ENCODE results near the gene TAAR2. TPM values are rescaled to one million over a fixed set of nuclear protein-coding genes. Genes with fewer than 3 reads are reported as not detected.

TAAR2 gene
- total and polyA plus RNA-seq, 12 donors: not detected

DNA sequence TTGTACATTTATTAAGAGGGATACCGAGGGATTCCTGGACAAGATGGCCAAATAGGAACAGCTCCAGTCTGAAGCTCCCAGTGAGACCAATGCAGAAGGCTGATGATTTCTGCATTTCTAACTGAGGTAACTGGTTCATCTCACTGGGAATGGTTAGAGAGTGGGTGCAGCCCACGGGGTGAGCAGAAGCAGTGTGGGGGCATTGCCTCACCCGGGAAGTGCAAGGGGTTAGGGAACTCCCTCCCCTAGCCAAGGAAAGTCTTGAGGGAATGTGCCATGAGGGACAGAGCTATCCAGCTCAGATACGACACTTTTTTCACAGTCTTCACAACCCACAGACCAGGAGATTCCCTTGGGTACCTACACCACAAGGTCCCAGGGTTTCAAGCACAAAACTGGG lies 10.7 kb upstream of the TAAR2 start:
- no peak for TF ChIP-seq POLR2A (IDR thresholded peaks at IDR 0.05)
- TF ChIP-seq, protein P1, sequence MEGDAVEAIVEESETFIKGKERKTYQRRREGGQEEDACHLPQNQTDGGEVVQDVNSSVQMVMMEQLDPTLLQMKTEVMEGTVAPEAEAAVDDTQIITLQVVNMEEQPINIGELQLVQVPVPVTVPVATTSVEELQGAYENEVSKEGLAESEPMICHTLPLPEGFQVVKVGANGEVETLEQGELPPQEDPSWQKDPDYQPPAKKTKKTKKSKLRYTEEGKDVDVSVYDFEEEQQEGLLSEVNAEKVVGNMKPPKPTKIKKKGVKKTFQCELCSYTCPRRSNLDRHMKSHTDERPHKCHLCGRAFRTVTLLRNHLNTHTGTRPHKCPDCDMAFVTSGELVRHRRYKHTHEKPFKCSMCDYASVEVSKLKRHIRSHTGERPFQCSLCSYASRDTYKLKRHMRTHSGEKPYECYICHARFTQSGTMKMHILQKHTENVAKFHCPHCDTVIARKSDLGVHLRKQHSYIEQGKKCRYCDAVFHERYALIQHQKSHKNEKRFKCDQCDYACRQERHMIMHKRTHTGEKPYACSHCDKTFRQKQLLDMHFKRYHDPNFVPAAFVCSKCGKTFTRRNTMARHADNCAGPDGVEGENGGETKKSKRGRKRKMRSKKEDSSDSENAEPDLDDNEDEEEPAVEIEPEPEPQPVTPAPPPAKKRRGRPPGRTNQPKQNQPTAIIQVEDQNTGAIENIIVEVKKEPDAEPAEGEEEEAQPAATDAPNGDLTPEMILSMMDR (IDR thresholded peaks at IDR 0.05): no peak
- DNase-seq: no peak
- no peaks in the 10 kb centered on the region for H3K4me1 ChIP-seq (replicated peaks in 1 of 2)
- H3K4me3 ChIP-seq: no peak overlapping the region
- H3K9me3 ChIP-seq (replicated peaks in 1 of 3): no peaks in the 10 kb centered on the region
- no peaks in the 10 kb centered on the region for H3K36me3 ChIP-seq (replicated peaks in 1 of 2)
- 69 to 82% (median 74%) methylated on average over 3 to 4 of the region's 4 CpGs for WGBS, 4 donors
- H3K27ac ChIP-seq: no peak overlapping the region
- intact Hi-C loops (cut with DNase I): no loop called here
- H3K27me3 ChIP-seq: peaks cover 7% of the 10 kb centered on the region

DNA sequence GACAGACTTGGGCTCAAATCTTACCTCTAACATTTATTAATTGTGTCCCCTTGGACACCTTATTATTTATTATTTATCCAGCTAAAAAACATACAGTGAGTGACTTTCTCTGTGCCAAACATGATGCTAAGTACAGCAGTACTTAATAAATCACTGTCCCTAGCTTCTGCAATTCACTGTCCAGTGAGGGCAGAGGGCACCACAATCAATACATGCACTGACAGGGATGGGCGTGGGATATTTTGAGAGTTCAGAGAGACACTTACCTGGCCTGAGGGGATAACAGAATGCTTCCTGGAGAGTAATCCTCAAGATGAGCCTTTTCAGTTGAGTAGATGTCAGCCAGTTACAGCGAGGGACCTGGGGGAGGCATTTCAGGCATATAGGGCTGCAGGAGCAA lies 9.3 kb upstream of the TAAR2 start:
- Histone ChIP-seq H3K27ac (no peak overlapping the region), H3K36me3 (replicated peaks in 1 of 2) (no peaks in the 10 kb centered on the region), H3K9me3 (replicated peaks in 1 of 3) (no peaks in the 10 kb centered on the region), H3K27me3 (peaks cover 7% of the 10 kb centered on the region), H3K4me3 (no peak overlapping the region), H3K4me1 (replicated peaks in 1 of 2) (no peaks in the 10 kb centered on the region)
- DNase-seq: no peak
- TF ChIP-seq, protein P1 (IDR thresholded peaks at IDR 0.05): no peak
- TF ChIP-seq POLR2A (IDR thresholded peaks at IDR 0.05): no peak
- intact Hi-C loops (cut with DNase I): no loop called here
- WGBS, 4 donors: 69 to 73% (median 71%) methylated on average over 2 of the region's 2 CpGs

DNA sequence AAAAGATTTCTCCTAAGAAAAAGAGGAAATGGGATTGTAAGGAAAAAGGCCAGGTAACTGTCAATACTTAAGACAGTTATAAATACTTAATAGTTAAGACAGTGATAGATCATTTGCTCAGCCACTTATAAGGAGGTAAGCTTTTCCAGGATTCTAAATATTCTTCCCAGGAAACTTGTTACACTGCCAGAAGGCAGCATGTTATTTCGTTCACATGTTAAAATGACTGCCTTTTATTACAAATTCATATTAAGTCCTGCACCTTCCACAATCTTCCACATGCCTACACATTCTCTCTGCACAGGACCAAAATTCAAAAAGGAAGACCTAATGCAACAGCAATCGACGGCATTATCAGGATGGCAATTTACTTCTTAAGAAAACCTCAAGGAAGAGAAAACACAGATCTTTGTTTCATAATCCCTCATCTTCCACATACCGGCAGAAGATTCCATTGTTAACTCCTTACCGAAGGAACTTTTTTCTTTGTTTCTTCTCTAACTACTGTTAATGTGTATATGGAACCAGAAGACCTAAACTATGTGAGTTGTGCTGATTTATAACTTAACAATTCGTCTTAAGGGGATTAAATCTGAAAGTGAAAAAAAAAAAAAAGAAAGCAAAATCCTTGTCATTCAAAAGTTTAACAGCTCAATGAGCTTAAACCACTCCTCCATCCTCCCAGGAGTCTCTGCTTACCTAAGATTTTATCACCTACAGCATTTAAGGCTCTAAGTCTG lies 799 bp downstream of the TAAR2 start:
- no peak for TF ChIP-seq POLR2A (IDR thresholded peaks at IDR 0.05)
- TF ChIP-seq, protein P1 (IDR thresholded peaks at IDR 0.05): no peak
- no peaks in the 10 kb centered on the region for H3K36me3 ChIP-seq (replicated peaks in 1 of 2)
- DNase-seq: no peak
- intact Hi-C loops (cut with DNase I): no loop called here
- no peaks in the 10 kb centered on the region for H3K27me3 ChIP-seq
- WGBS, 4 donors: 52 to 65% (median 57%) methylated on average over 6 of the region's 6 CpGs
- no peak overlapping the region for H3K4me3 ChIP-seq
- H3K9me3 ChIP-seq (replicated peaks in 1 of 3): no peaks in the 10 kb centered on the region
- no peaks in the 10 kb centered on the region for H3K4me1 ChIP-seq (replicated peaks in 1 of 2)
- no peak overlapping the region for H3K27ac ChIP-seq

DNA sequence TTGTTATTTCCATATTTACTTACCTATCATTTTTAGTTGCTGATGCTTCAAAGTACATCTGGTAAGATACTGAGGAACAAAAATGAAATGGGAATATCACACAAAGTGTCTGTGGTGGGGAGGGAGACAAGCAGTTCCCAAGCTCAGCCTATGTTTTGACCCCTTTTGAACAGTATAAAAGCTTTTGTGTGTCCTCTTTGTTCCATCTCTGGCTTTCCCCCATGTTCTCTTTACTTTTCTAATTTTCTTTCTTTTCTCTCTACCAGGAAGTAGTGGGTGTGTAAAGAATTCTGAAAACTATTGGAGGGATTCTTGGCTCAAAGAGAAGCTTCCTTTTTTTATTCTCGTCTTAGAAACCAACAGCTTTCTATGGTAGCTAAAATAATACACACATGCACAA lies 7.4 kb downstream of the TAAR2 start:
- no peak for DNase-seq
- TF ChIP-seq, protein P1 (IDR thresholded peaks at IDR 0.05): no peak
- no peak for TF ChIP-seq POLR2A (IDR thresholded peaks at IDR 0.05)
- no peak overlapping the region for H3K4me3 ChIP-seq
- no peaks in the 10 kb centered on the region for H3K4me1 ChIP-seq (replicated peaks in 1 of 2)
- intact Hi-C loops (cut with DNase I): no loop called here
- no peaks in the 10 kb centered on the region for H3K36me3 ChIP-seq (replicated peaks in 1 of 2)
- 26 to 51% (median 32%) methylated on average over 1 of the region's 1 CpG for WGBS, 4 donors
- H3K27ac ChIP-seq: no peak overlapping the region
- no peaks in the 10 kb centered on the region for H3K27me3 ChIP-seq
- H3K9me3 ChIP-seq (replicated peaks in 1 of 3): peaks cover 0 to 7% (median 0%) of the 10 kb centered on the region in 3 donors

Measured in adrenal gland (tissue), 12 donors.